K562 treated with DMSO at 1 percent for 12 hours (cell line): Measurements from ENCODE around the gene ROGDI. TPM values are rescaled to one million over a fixed set of nuclear protein-coding genes. Genes with fewer than 3 reads are reported as not detected.

ENCODE experiments used
- total RNA-seq: library from RNA; unstranded; fragments of 300-600 nt; gene quantifications from 2 replicates; pipeline ENCODE4 v1.2.3, GENCODE V29; 2022; ENCODE audit not compliant: insufficient read depth

The ROGDI gene
- total RNA-seq = 32.0 and 42.4 TPM in 2 replicates

GRCh38 chr16:4801962-4802658 is at the start of gene ROGDI:
Gene ROGDI (minus strand): TSS chr16:4802633. CDS start chr16:4802571, 62 bp downstream.

GRCh38 chr16:4846901-4847773 is 44.7 kb upstream of the ROGDI start, which contains the start of the genes GLYR1 and UBN1:
Gene GLYR1 (minus strand): TSS chr16:4847288. CDS start chr16:4847265, 23 bp downstream.
Gene UBN1 (plus strand): TSS chr16:4847481. CDS start chr16:4852918, 5,437 bp downstream.

GRCh38 chr16:4795181-4795827 is 7.1 kb downstream of the ROGDI start, which contains the start of gene SMIM22:
Gene SMIM22 (plus strand): TSS chr16:4795369. CDS start chr16:4795735, 366 bp downstream.

GRCh38 chr16:4787627-4788482 is 14.6 kb downstream of the ROGDI start, which contains the start of gene SEPTIN12:
Gene SEPTIN12 (minus strand): TSS chr16:4788345. CDS start chr16:4787645, 700 bp downstream.

GRCh38 chr16:4766875-4767628 is 35.4 kb downstream of the ROGDI start, which contains the start of gene ZNF500:
Gene ZNF500 (minus strand): TSS chr16:4767162. CDS start chr16:4765978, 1,184 bp downstream.

Other genes starting within 250 kb of the ROGDI start
- not detected in 2 replicates for gene C16orf96, start 246.3 kb downstream of the ROGDI start, total RNA-seq
- gene UBALD1, start 187.7 kb downstream of the ROGDI start, total RNA-seq = 43.1 and 44.9 TPM in 2 replicates
- 18.1 and 41.4 TPM in 2 replicates for gene MGRN1, start 177.8 kb downstream of the ROGDI start, total RNA-seq
- gene NUDT16L1, start 109.1 kb downstream of the ROGDI start, total RNA-seq = 29.4 and 37.7 TPM in 2 replicates
- 10.3 and 17.3 TPM in 2 replicates for gene ANKS3, start 68.4 kb downstream of the ROGDI start, total RNA-seq
- not detected in 2 replicates for gene DNAAF8, start 68.1 kb downstream of the ROGDI start, total RNA-seq
- 6.3 and 8.0 TPM in 2 replicates for gene ZNF500, start 35.5 kb downstream of the ROGDI start, total RNA-seq
- gene SEPTIN12, start 14.3 kb downstream of the ROGDI start, total RNA-seq = not detected in 2 replicates
- gene SMIM22, start 7.3 kb downstream of the ROGDI start, total RNA-seq = not detected in 2 replicates
- 33.5 and 74.6 TPM in 2 replicates for gene GLYR1, start 44.7 kb upstream of the ROGDI start, total RNA-seq
- gene UBN1, start 44.8 kb upstream of the ROGDI start, total RNA-seq = 19.3 and 56.6 TPM in 2 replicates
- gene PPL, start 134.5 kb upstream of the ROGDI start, total RNA-seq = 0.11 and 0.38 TPM in 2 replicates
- gene SEC14L5, start 155.7 kb upstream of the ROGDI start, total RNA-seq = not detected in 2 replicates
- 12.4 and 16.3 TPM in 2 replicates for gene NAGPA, start 231.3 kb upstream of the ROGDI start, total RNA-seq